ENCODE data around the gene AKAP12.

GRCh38 chr6:151399679-151400078 is 159.9 kb downstream of the AKAP12 start:
- TF ChIP-seq CTCF (IDR thresholded peaks at IDR 0.05) (no peak), ZNF263 (CRISPR knock-in tag; IDR thresholded peaks at IDR 0.05; ENCODE audit: low read depth) (no peak), NFE2L1 (CRISPR knock-in tag; IDR thresholded peaks at IDR 0.05) (no peak), USF2 (CRISPR knock-in tag; IDR thresholded peaks at IDR 0.05) (no peak), ZNF219 (CRISPR knock-in tag; IDR thresholded peaks at IDR 0.05; ENCODE audit: borderline replicate concordance) (no peak), NR3C1 (CRISPR knock-in tag; conservative IDR thresholded peaks at IDR 0.05; ENCODE audit: low read depth) (no peak), MLX (CRISPR knock-in tag; IDR thresholded peaks at IDR 0.05) (no peak), SMAD3 (CRISPR knock-in tag; IDR thresholded peaks at IDR 0.05; ENCODE audit: borderline replicate concordance) (no peak), FOXK1 (CRISPR knock-in tag; IDR thresholded peaks at IDR 0.05) (no peak), ELF4 (CRISPR knock-in tag; IDR thresholded peaks at IDR 0.05; ENCODE audit: low read depth) (no peak), MYBL2 (CRISPR knock-in tag; IDR thresholded peaks at IDR 0.05) (no peak)

Data from WTC11 (cell line).